HepG2 (cell line): ENCODE measurements around the gene NUDT2. TPM values are rescaled to one million over a fixed set of nuclear protein-coding genes. Genes with fewer than 3 reads are reported as not detected.

Experiments
- BORCS8-MEF2B ChIP-seq: sonication (generic); formaldehyde crosslinking; IDR thresholded peaks from 2 replicates; pipeline ENCODE4 v1.8.0; 2022; ENCODE audit warnings: mild to moderate bottlenecking, missing genetic modification reagents
- CHCHD3 ChIP-seq: sonication (generic); formaldehyde crosslinking; IDR thresholded peaks from 2 replicates; pipeline ENCODE4 v1.8.0; 2022; ENCODE audit warnings: mild to moderate bottlenecking, missing genetic modification reagents, moderate library complexity
- FIP1L1 ChIP-seq: fragments of 200-400 bp; formaldehyde crosslinking; IDR thresholded peaks from 2 replicates; pipeline ENCODE4 v1.6.1; 2018; ENCODE audit warnings: low read depth, mild to moderate bottlenecking, low read length, moderate library complexity, borderline replicate concordance; ENCODE audit not compliant: insufficient read depth
- GTF2F1 ChIP-seq: fragments of 150-350 bp; IDR thresholded peaks from 2 replicates; pipeline ENCODE4 v1.6.1; 2014; ENCODE audit warnings: low read length
- POLR2G ChIP-seq: fragments of 200-400 bp; formaldehyde crosslinking; IDR thresholded peaks from 2 replicates; pipeline ENCODE4 v1.6.1; 2018; ENCODE audit warnings: mild to moderate bottlenecking, low read depth, low read length, moderate library complexity
- U2AF2 ChIP-seq: fragments of 200-400 bp; formaldehyde crosslinking; IDR thresholded peaks from 2 replicates; pipeline ENCODE4 v1.6.1; 2017; ENCODE audit warnings: low read depth, mild to moderate bottlenecking, low read length
- ZFP41 ChIP-seq: sonication (generic); formaldehyde crosslinking; IDR thresholded peaks from 2 replicates; pipeline ENCODE4 v1.4.0; 2020; ENCODE audit warnings: mild to moderate bottlenecking, missing genetic modification reagents, borderline replicate concordance
- ZMYM2 ChIP-seq: sonication (generic); formaldehyde crosslinking; IDR thresholded peaks from 2 replicates; pipeline ENCODE4 v1.8.0; 2022; ENCODE audit warnings: mild to moderate bottlenecking, missing genetic modification reagents
- ZNF160 ChIP-seq: sonication (generic); formaldehyde crosslinking; IDR thresholded peaks from 2 replicates; pipeline ENCODE4 v1.8.0; 2022; ENCODE audit warnings: mild to moderate bottlenecking, inconsistent platforms, missing genetic modification reagents
- ZNF282 ChIP-seq: fragments of 450-650 bp; IDR thresholded peaks from 2 replicates; pipeline ENCODE4 v1.6.1; 2018; ENCODE audit not compliant: partially characterized antibody
- ZNF468 ChIP-seq: sonication (generic); formaldehyde crosslinking; IDR thresholded peaks from 2 replicates; pipeline ENCODE4 v1.8.0; 2022; ENCODE audit warnings: mild to moderate bottlenecking, moderate library complexity, missing genetic modification reagents
- ZNF556 ChIP-seq: sonication (generic); formaldehyde crosslinking; IDR thresholded peaks from 2 replicates; pipeline ENCODE4 v1.4.0; 2020; ENCODE audit warnings: mild to moderate bottlenecking, missing genetic modification reagents, borderline replicate concordance
- ZNF816 ChIP-seq: sonication (generic); formaldehyde crosslinking; IDR thresholded peaks from 2 replicates; pipeline ENCODE4 v1.8.0; 2022; ENCODE audit warnings: missing genetic modification reagents, mild to moderate bottlenecking, borderline replicate concordance
- polyA plus RNA-seq, 8 experiments: library from polyadenylated mRNA; depleted of rRNA in 3 of 8; stranded (reverse) in 7 of 8; unstranded in 1 of 8; fragments of >200 nt; fragmentation: Illumina TruSeq in 4 of 8; extraction: Trizol in 4 of 8; gene quantifications; 2 replicates each; pipeline versions ENCODE4 v1.2.1 to v1.2.3, GENCODE V29; 2011 to 2016; ENCODE audit warnings: low read depth in 4 of 8, missing spikeins in 1 of 8, mixed read lengths in 1 of 8; ENCODE audit not compliant: insufficient read depth in 1 of 8
- total RNA-seq, 5 experiments: library from RNA; depleted of rRNA; stranded (reverse); fragments of >200 nt; fragmentation: Illumina TruSeq; extraction: Trizol; gene quantifications; 2 replicates each; pipeline ENCODE4 v1.2.3, GENCODE V29; 2016; ENCODE audit warnings: low read depth in 1 of 5
- TF ChIP-seq, protein P1 (sequence below): sonication (generic); formaldehyde crosslinking; IDR thresholded peaks from 2 replicates; pipeline ENCODE4 v1.9.0; 2021; ENCODE audit warnings: missing genetic modification reagents, borderline replicate concordance
- TF ChIP-seq, protein P2 (sequence below): sonication (generic); formaldehyde crosslinking; IDR thresholded peaks from 2 replicates; pipeline ENCODE4 v1.4.0; 2020; ENCODE audit warnings: missing genetic modification reagents, mild to moderate bottlenecking, borderline replicate concordance
- TF ChIP-seq, protein P3 (sequence below): sonication (generic); formaldehyde crosslinking; IDR thresholded peaks from 2 replicates; pipeline ENCODE4 v1.4.0; 2020; ENCODE audit warnings: missing genetic modification reagents
- TF ChIP-seq, protein P4 (sequence below): sonication (generic); formaldehyde crosslinking; IDR thresholded peaks from 2 replicates; pipeline ENCODE4 v1.8.1; 2023; ENCODE audit warnings: missing genetic modification reagents, inconsistent platforms, borderline replicate concordance
- TF ChIP-seq, protein P5 (sequence below): IDR thresholded peaks from 2 replicates; pipeline ENCODE4 v1.6.1; 2016; ENCODE audit warnings: mild to moderate bottlenecking
- TF ChIP-seq, protein P6 (sequence below): sonication (generic); formaldehyde crosslinking; IDR thresholded peaks from 2 replicates; pipeline ENCODE4 v1.4.0; 2020; ENCODE audit warnings: mild to moderate bottlenecking, missing genetic modification reagents, borderline replicate concordance

The NUDT2 gene
- total and polyA plus RNA-seq, 2 of the 13 experiments (the other 11 are each of a cell fraction or from before 2014, with no cell fraction given) = 19.9 to 24.6 TPM

DNA sequence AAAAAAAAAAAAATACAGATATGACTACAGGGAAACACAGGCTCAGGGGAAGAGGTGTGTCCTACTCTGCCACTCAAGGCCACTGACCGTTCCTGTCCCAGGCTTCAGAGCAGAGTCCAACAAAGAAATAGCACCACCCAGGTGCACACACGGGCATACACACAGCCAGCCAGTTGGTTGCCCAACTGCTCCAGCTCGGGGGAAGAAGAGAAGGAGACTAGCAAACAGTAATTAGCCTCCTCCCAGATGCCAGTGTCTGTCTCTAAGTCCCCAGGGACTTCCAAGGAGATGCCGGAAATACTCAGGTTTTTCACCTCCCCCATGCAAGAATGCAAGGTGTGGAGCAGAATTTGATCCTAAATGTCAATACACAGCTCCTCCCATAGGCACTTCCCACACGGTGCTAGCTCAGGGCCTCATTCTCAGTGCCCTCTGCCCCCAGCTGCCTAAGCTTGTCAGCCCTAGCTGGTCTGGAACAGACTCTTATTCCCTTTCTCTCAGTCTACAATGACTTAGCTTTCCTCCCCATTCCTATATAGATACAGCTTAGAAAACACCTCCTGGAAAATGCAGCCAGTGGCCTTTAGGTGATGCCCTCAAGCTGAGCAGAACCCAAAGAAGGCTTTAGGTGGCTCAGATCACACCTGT lies 45.7 kb downstream of the NUDT2 start (continued):
- no peak for TF ChIP-seq ZNF468 (CRISPR knock-in tag)
- TF ChIP-seq, protein P1, sequence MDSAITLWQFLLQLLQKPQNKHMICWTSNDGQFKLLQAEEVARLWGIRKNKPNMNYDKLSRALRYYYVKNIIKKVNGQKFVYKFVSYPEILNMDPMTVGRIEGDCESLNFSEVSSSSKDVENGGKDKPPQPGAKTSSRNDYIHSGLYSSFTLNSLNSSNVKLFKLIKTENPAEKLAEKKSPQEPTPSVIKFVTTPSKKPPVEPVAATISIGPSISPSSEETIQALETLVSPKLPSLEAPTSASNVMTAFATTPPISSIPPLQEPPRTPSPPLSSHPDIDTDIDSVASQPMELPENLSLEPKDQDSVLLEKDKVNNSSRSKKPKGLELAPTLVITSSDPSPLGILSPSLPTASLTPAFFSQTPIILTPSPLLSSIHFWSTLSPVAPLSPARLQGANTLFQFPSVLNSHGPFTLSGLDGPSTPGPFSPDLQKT = no peak
- TF ChIP-seq, protein P2, sequence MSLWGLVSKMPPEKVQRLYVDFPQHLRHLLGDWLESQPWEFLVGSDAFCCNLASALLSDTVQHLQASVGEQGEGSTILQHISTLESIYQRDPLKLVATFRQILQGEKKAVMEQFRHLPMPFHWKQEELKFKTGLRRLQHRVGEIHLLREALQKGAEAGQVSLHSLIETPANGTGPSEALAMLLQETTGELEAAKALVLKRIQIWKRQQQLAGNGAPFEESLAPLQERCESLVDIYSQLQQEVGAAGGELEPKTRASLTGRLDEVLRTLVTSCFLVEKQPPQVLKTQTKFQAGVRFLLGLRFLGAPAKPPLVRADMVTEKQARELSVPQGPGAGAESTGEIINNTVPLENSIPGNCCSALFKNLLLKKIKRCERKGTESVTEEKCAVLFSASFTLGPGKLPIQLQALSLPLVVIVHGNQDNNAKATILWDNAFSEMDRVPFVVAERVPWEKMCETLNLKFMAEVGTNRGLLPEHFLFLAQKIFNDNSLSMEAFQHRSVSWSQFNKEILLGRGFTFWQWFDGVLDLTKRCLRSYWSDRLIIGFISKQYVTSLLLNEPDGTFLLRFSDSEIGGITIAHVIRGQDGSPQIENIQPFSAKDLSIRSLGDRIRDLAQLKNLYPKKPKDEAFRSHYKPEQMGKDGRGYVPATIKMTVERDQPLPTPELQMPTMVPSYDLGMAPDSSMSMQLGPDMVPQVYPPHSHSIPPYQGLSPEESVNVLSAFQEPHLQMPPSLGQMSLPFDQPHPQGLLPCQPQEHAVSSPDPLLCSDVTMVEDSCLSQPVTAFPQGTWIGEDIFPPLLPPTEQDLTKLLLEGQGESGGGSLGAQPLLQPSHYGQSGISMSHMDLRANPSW = 0 out of 2 replicates have a peak, but pooled peaks have one; percentile 62
- TF ChIP-seq FIP1L1 = no peak
- peak; percentile 76; the same call in 1 of the 2 replicates for TF ChIP-seq ZNF556
- TF ChIP-seq U2AF2 = no peak
- TF ChIP-seq, protein P3, sequence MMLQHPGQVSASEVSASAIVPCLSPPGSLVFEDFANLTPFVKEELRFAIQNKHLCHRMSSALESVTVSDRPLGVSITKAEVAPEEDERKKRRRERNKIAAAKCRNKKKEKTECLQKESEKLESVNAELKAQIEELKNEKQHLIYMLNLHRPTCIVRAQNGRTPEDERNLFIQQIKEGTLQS (CRISPR knock-in tag) = no peak
- TF ChIP-seq, protein P4, sequence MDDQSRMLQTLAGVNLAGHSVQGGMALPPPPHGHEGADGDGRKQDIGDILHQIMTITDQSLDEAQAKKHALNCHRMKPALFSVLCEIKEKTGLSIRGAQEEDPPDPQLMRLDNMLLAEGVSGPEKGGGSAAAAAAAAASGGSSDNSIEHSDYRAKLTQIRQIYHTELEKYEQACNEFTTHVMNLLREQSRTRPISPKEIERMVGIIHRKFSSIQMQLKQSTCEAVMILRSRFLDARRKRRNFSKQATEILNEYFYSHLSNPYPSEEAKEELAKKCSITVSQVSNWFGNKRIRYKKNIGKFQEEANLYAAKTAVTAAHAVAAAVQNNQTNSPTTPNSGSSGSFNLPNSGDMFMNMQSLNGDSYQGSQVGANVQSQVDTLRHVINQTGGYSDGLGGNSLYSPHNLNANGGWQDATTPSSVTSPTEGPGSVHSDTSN (CRISPR knock-in tag) = no peak
- TF ChIP-seq POLR2G = peak; percentile 71; the same call in 1 of the 2 replicates
- TF ChIP-seq, protein P5, sequence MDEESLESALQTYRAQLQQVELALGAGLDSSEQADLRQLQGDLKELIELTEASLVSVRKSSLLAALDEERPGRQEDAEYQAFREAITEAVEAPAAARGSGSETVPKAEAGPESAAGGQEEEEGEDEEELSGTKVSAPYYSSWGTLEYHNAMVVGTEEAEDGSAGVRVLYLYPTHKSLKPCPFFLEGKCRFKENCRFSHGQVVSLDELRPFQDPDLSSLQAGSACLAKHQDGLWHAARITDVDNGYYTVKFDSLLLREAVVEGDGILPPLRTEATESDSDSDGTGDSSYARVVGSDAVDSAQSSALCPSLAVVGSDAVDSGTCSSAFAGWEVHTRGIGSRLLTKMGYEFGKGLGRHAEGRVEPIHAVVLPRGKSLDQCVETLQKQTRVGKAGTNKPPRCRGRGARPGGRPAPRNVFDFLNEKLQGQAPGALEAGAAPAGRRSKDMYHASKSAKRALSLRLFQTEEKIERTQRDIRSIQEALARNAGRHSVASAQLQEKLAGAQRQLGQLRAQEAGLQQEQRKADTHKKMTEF = peak; percentile 73
- no peak for TF ChIP-seq CHCHD3
- 0 out of 2 replicates have a peak, but pooled peaks have one; percentile 16 for TF ChIP-seq BORCS8-MEF2B
- TF ChIP-seq ZMYM2 = 0 out of 2 replicates have a peak, but pooled peaks have one; percentile 23
- TF ChIP-seq ZNF816 = no peak
- TF ChIP-seq ZNF160 (CRISPR knock-in tag) = no peak
- no peak for TF ChIP-seq ZNF282
- TF ChIP-seq, protein P6, sequence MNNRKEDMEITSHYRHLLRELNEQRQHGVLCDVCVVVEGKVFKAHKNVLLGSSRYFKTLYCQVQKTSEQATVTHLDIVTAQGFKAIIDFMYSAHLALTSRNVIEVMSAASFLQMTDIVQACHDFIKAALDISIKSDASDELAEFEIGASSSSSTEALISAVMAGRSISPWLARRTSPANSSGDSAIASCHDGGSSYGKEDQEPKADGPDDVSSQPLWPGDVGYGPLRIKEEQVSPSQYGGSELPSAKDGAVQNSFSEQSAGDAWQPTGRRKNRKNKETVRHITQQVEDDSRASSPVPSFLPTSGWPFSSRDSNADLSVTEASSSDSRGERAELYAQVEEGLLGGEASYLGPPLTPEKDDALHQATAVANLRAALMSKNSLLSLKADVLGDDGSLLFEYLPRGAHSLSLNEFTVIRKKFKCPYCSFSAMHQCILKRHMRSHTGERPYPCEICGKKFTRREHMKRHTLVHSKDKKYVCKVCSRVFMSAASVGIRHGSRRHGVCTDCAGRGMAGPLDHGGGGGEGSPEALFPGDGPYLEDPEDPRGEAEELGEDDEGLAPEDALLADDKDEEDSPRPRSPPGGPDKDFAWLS (CRISPR knock-in tag) = no peak
- no peak for TF ChIP-seq GTF2F1
- no peak for TF ChIP-seq ZFP41
